Stomach (tissue), 9 donors: ENCODE results near the gene RPTOR. TPM values are rescaled to one million over a fixed set of nuclear protein-coding genes. Genes with fewer than 3 reads are reported as not detected.
"Not testable (repeated sequence)": the region's sequence is repeated elsewhere in the genome, so short reads cannot be mapped to it uniquely, and the experiment has no call there.

Experiments
- DNase-seq, 2 donors: peaks; one replicate each; pipeline versions ENCODE4 v3.0.0 to v3.0.0-alpha.2; 2013 to 2019
- H3K27ac ChIP-seq, 5 donors: fragments of 200-600 bp in 4 of 5; sonication (generic) in 4 of 5; one replicate each; pipeline ENCODE4 v1.5.1; 2013 to 2019; ENCODE audit warnings: mild to moderate bottlenecking in 1 of 5, moderate library complexity in 1 of 5
- H3K27me3 ChIP-seq, 3 donors: fragments of 200-600 bp; sonication (generic); one replicate each; pipeline ENCODE4 v1.5.1; 2017 to 2019; ENCODE audit warnings: mixed run types in 1 of 3
- H3K36me3 ChIP-seq, 4 donors: fragments of 200-600 bp; sonication (generic); 1 replicate in 3 of 4; 2 replicates in 1 of 4; pipeline ENCODE4 v1.5.1; 2016 to 2019
- H3K4me1 ChIP-seq, 4 donors: fragments of 200-600 bp; sonication (generic); one replicate each; pipeline ENCODE4 v1.5.1; 2016 to 2019
- H3K4me3 ChIP-seq, 4 donors: fragments of 200-600 bp; sonication (generic) in 3 of 4; one replicate each; pipeline ENCODE4 v1.5.1; 2016 to 2019; ENCODE audit warnings: mild to moderate bottlenecking in 1 of 4
- H3K9me3 ChIP-seq, 4 donors: fragments of 200-600 bp; sonication (generic); one replicate each; pipeline ENCODE4 v1.5.1; 2016 to 2019
- CTCF ChIP-seq, 7 experiments: fragments of 450-650 bp in 4 of 7; fragments of 200-600 bp in 3 of 7; sonication (generic) in 3 of 7; IDR thresholded peaks; one replicate each; pipeline ENCODE4 v1.5.1; 2016 to 2019; ENCODE audit warnings: antibody characterized with exemption in 7 of 7, control low read depth in 2 of 7, mild to moderate bottlenecking in 1 of 7
- EP300 ChIP-seq: sonication (generic); formaldehyde crosslinking; IDR thresholded peaks from one replicate; pipeline ENCODE4 v1.6.1; 2017; ENCODE audit warnings: antibody characterized with exemption
- POLR2A ChIP-seq, 4 donors: fragments of 450-650 bp; IDR thresholded peaks; one replicate each; pipeline ENCODE4 v1.6.1; 2016; ENCODE audit warnings: antibody characterized with exemption in 4 of 4, control low read depth in 2 of 4, mild to moderate bottlenecking in 1 of 4, moderate library complexity in 1 of 4
- POLR2AphosphoS5 ChIP-seq, 3 donors: sonication (generic); formaldehyde crosslinking; IDR thresholded peaks; one replicate each; pipeline ENCODE4 v1.6.1; 2016; ENCODE audit warnings: antibody characterized with exemption in 3 of 3
- WGBS, 5 donors: extraction: QIAGEN DNeasy Blood & Tissue Kit in 3 of 5; methylation state at CpG; one replicate each; pipeline versions ENCODE4 v1.1.5 to v1.1.7; 2013 to 2018; 5-methylcytosine and 5-hydroxymethylcytosine counted together
- intact Hi-C: fragments of 100-400 bp; cut with DNase I; formaldehyde crosslinking; loops from one replicate; pipeline ENCODE4 v1.15.1; 2023; ENCODE audit warnings: low total_unique reads
- polyA plus RNA-seq, 3 donors: library from polyadenylated mRNA; stranded (reverse); fragments of 200-250 nt; gene quantifications; one replicate each; pipeline ENCODE4 v1.2.3, GENCODE V29; 2013
- total RNA-seq, 5 donors: library from RNA; depleted of rRNA; stranded (reverse); fragments of >200 nt; gene quantifications; one replicate each; pipeline versions ENCODE4 v1.1.0 to v1.2.3, GENCODE V29; 2014 to 2016
- donor health status: healthy with polysubstance abuse.
- donor health status: Bipolar disorder and iron deficiency.
- donor health status: healthy.

The RPTOR gene
- total and polyA plus RNA-seq, 8 donors = 3.8 to 103 (median 19.3) TPM

- H3K36me3 ChIP-seq = peaks cover 0 to 36% (median 13%) of the 10 kb centered on the region in 4 donors
- no peaks in the 10 kb centered on the region for H3K9me3 ChIP-seq
- no peak for DNase-seq
- TF ChIP-seq CTCF (IDR thresholded peaks at IDR 0.05) (no peak), POLR2A (IDR thresholded peaks at IDR 0.05) (no peak), POLR2AphosphoS5 (IDR thresholded peaks at IDR 0.05) (no peak), EP300 (no peak)
- intact Hi-C loops = no loop called here
- H3K27me3 ChIP-seq = no peaks in the 10 kb centered on the region
- no peak overlapping the region for H3K4me3 ChIP-seq
- H3K27ac ChIP-seq = no peak overlapping the region
- 80 to 89% (median 85%) methylated on average over 14 of the region's 14 CpGs for WGBS, 5 donors
- peaks cover 0 to 20% (median 2%) of the 10 kb centered on the region in 4 donors for H3K4me1 ChIP-seq
These were observed 327.4 kb downstream of the RPTOR start for GRCh38 chr17:80872001-80872500.

- H3K27ac ChIP-seq = no peak overlapping the region
- DNase-seq = no peak
- H3K4me1 ChIP-seq = peaks cover 0 to 20% (median 4%) of the 10 kb centered on the region in 4 donors
- TF ChIP-seq POLR2A (IDR thresholded peaks at IDR 0.05) = no peak
- no peak for TF ChIP-seq POLR2AphosphoS5 (IDR thresholded peaks at IDR 0.05)
- TF ChIP-seq CTCF (IDR thresholded peaks at IDR 0.05) = no peak
- TF ChIP-seq EP300 = no peak
- H3K4me3 ChIP-seq = no peak overlapping the region
- H3K36me3 ChIP-seq = peaks cover 0 to 41% (median 13%) of the 10 kb centered on the region in 4 donors
- H3K9me3 ChIP-seq = no peaks in the 10 kb centered on the region
- no peaks in the 10 kb centered on the region for H3K27me3 ChIP-seq
- intact Hi-C loops = no loop called here
- WGBS, 5 donors = 71 to 84% (median 78%) methylated on average over 16 to 18 of the region's 18 CpGs
These were observed 328.1 kb downstream of the RPTOR start for GRCh38 chr17:80872501-80873306.

- H3K4me1 ChIP-seq = peaks cover 0 to 20% (median 5%) of the 10 kb centered on the region in 4 donors
- H3K9me3 ChIP-seq = no peaks in the 10 kb centered on the region
- intact Hi-C loops = no loop called here
- H3K27me3 ChIP-seq = no peaks in the 10 kb centered on the region
- DNase-seq = no peak
- TF ChIP-seq POLR2A (IDR thresholded peaks at IDR 0.05) (no peak), CTCF (IDR thresholded peaks at IDR 0.05) (no peak)
- WGBS, 5 donors = 80 to 90% (median 86%) methylated on average over 13 to 14 of the region's 14 CpGs
- peaks cover 0 to 46% (median 13%) of the 10 kb centered on the region in 4 donors for H3K36me3 ChIP-seq
- H3K4me3 ChIP-seq = no peak overlapping the region
- H3K27ac ChIP-seq = no peak overlapping the region
These were observed 328.8 kb downstream of the RPTOR start for GRCh38 chr17:80873307-80873951.

GRCh38 chr17:80874866-80875445 lies 330.3 kb downstream of the RPTOR start:
- WGBS, 5 donors = 94 to 96% (median 95%) methylated on average over 19 of the region's 19 CpGs
- no peak for DNase-seq
- Histone ChIP-seq H3K27me3 (no peaks in the 10 kb centered on the region), H3K4me3 (no peak overlapping the region), H3K9me3 (no peaks in the 10 kb centered on the region), H3K27ac (no peak overlapping the region), H3K36me3 (peaks cover 0 to 47% (median 14%) of the 10 kb centered on the region in 4 donors), H3K4me1 (peaks cover 0 to 20% (median 5%) of the 10 kb centered on the region in 4 donors)
- intact Hi-C loops = no loop called here
- no peak for TF ChIP-seq POLR2AphosphoS5 (IDR thresholded peaks at IDR 0.05)

- not testable (repeated sequence) for H3K27ac ChIP-seq, DNase-seq
These were observed 330.9 kb downstream of the RPTOR start for GRCh38 chr17:80875480-80875995.

GRCh38 chr17:80876456-80876949 lies 331.9 kb downstream of the RPTOR start:
- H3K4me3 ChIP-seq, H3K9me3 ChIP-seq, H3K27ac ChIP-seq, H3K27me3 ChIP-seq, DNase-seq, intact Hi-C loops: not testable (repeated sequence)
- WGBS, 5 donors = 89 to 98% (median 96%) methylated on average over 11 to 35 of the region's 39 CpGs
- Histone ChIP-seq H3K36me3 (peaks cover under 1 to 62% (median 28%) of the 10 kb centered on the region in 4 donors), H3K4me1 (peaks cover 0 to 17% (median 5%) of the 10 kb centered on the region in 4 donors)

More at GRCh38 chr17:80875480-80875995, 330.9 kb downstream of the RPTOR start:
- H3K9me3 ChIP-seq, H3K27me3 ChIP-seq, H3K4me3 ChIP-seq, intact Hi-C loops: not testable (repeated sequence)
- 93 to 99% (median 97%) methylated on average over 20 to 29 of the region's 29 CpGs for WGBS, 5 donors
- Histone ChIP-seq H3K4me1 (peaks cover 0 to 20% (median 5%) of the 10 kb centered on the region in 4 donors), H3K36me3 (peaks cover 0 to 53% (median 20%) of the 10 kb centered on the region in 4 donors)
